HS-5 (cell line): ENCODE results near the gene SEC31A.

Source experiments
- DNase-seq: peaks from one replicate; pipeline ENCODE4 v3.0.0-alpha.2; 2012; ENCODE audit warnings: low read depth

Gene SEC31A

GRCh38 chr4:82790060-82790660 lies 100.8 kb downstream of the SEC31A start:
- DNase-seq = no peak

- DNase-seq = no peak
Measured at GRCh38 chr4:82789025-82789776, 101.8 kb downstream of the SEC31A start.

GRCh38 chr4:82787342-82787741 lies 103.6 kb downstream of the SEC31A start:
- DNase-seq = no peak

- no peak for DNase-seq
Measured at GRCh38 chr4:82786828-82787227, 104.1 kb downstream of the SEC31A start.

GRCh38 chr4:82785611-82786400 lies 105.1 kb downstream of the SEC31A start:
- DNase-seq = peak; percentile 85

- DNase-seq = no peak
Measured at GRCh38 chr4:82784681-82785610, 106.0 kb downstream of the SEC31A start.

- DNase-seq = no peak
Measured at GRCh38 chr4:82782626-82783345, 108.2 kb downstream of the SEC31A start.

GRCh38 chr4:82780752-82781231 lies 110.2 kb downstream of the SEC31A start:
- DNase-seq = no peak

GRCh38 chr4:82780170-82780751 lies 110.7 kb downstream of the SEC31A start:
- DNase-seq = no peak

GRCh38 chr4:82779032-82779431 lies 111.9 kb downstream of the SEC31A start:
- DNase-seq = no peak

GRCh38 chr4:82777857-82778525 lies 113.0 kb downstream of the SEC31A start:
- no peak for DNase-seq

GRCh38 chr4:82776925-82777542 lies 113.9 kb downstream of the SEC31A start:
- no peak for DNase-seq

- DNase-seq = no peak
Measured at GRCh38 chr4:82775243-82775642, 115.7 kb downstream of the SEC31A start.

- no peak for DNase-seq
Measured at GRCh38 chr4:82774711-82775171, 116.2 kb downstream of the SEC31A start.

- DNase-seq = no peak
Measured at GRCh38 chr4:82773057-82773456, 117.9 kb downstream of the SEC31A start.

GRCh38 chr4:82770607-82771006 lies 120.3 kb downstream of the SEC31A start:
- no peak for DNase-seq
